Right kidney (tissue), 1 donor: Measurements from ENCODE around the gene WDHD1.
"Not testable (repeated sequence)": the region's sequence is repeated elsewhere in the genome, so short reads cannot be mapped to it uniquely, and the experiment has no call there.

Experiments
- DNase-seq: peaks from one replicate; pipeline ENCODE4 v3.0.0-alpha.2; 2016

Gene WDHD1

GRCh38 chr14:54902521-54903420, 124.1 kb downstream of the WDHD1 start, which contains the start of gene GCH1:
TSS of gene GCH1 (minus strand) at chr14:54902826. CDS start at chr14:54902663, 163 bp downstream.
- DNase-seq = peak; percentile 88

GRCh38 chr14:54902143-54902520, 124.8 kb downstream of the WDHD1 start:
- peak; percentile 86 for DNase-seq

- DNase-seq = no peak
Measured at GRCh38 chr14:54901380-54902142, 125.3 kb downstream of the WDHD1 start.

GRCh38 chr14:54899573-54899972, 127.3 kb downstream of the WDHD1 start:
- DNase-seq = no peak

GRCh38 chr14:54897809-54898555, 128.9 kb downstream of the WDHD1 start:
- not testable (repeated sequence) for DNase-seq

- DNase-seq = no peak
Measured at GRCh38 chr14:54895683-54896082, 131.2 kb downstream of the WDHD1 start.

GRCh38 chr14:54894995-54895394, 131.9 kb downstream of the WDHD1 start:
- no peak for DNase-seq

- peak; percentile 10 for DNase-seq
Measured at GRCh38 chr14:54893151-54893760, 133.6 kb downstream of the WDHD1 start.

GRCh38 chr14:54891471-54892245, 135.2 kb downstream of the WDHD1 start:
- DNase-seq = no peak

GRCh38 chr14:54890788-54891187, 136.1 kb downstream of the WDHD1 start:
- DNase-seq = no peak

GRCh38 chr14:54889919-54890318, 137.0 kb downstream of the WDHD1 start:
- DNase-seq = no peak
